Activated naive CD4-positive, alpha-beta T cell treated with anti-CD3 and anti-CD28 coated beads, Interleukin-2, amount 50 U/mL, for 16 hours (primary cell): Measurements from ENCODE around the gene NLGN3.
A peak's percentile ranks its signal among the peaks of the same experiment; 100 is the strongest.

ENCODE experiments used
- DNase-seq: peaks from one replicate; pipeline ENCODE4 v3.0.0-alpha.2; 2020

NLGN3 gene

GRCh38 chrX:71118985-71119535, 25.6 kb upstream of the NLGN3 start:
- no peak for DNase-seq

GRCh38 chrX:71128166-71128833, 16.3 kb upstream of the NLGN3 start:
- no peak for DNase-seq

GRCh38 chrX:71128915-71129765, 15.5 kb upstream of the NLGN3 start:
- DNase-seq = peak; percentile 73

- DNase-seq = no peak
Observed at GRCh38 chrX:71131510-71131909, 13.1 kb upstream of the NLGN3 start.

GRCh38 chrX:71140440-71140839, 4.2 kb upstream of the NLGN3 start:
- DNase-seq = no peak

GRCh38 chrX:71143508-71143907, 1.1 kb upstream of the NLGN3 start:
- DNase-seq = no peak

GRCh38 chrX:71147496-71148277, 3.0 kb downstream of the NLGN3 start:
- no peak for DNase-seq

- DNase-seq = no peak
Observed at GRCh38 chrX:71148278-71148663, 3.6 kb downstream of the NLGN3 start.

- no peak for DNase-seq
Observed at GRCh38 chrX:71151366-71151765, 6.7 kb downstream of the NLGN3 start.

GRCh38 chrX:71154196-71154595, 9.6 kb downstream of the NLGN3 start:
- no peak for DNase-seq

- DNase-seq = no peak
Observed at GRCh38 chrX:71154641-71155040, 10.0 kb downstream of the NLGN3 start.

- DNase-seq = no peak
Observed at GRCh38 chrX:71158603-71159002, 14.0 kb downstream of the NLGN3 start.

- DNase-seq = no peak
Observed at GRCh38 chrX:71159335-71159734, 14.7 kb downstream of the NLGN3 start.

GRCh38 chrX:71160475-71160874, 15.8 kb downstream of the NLGN3 start:
- no peak for DNase-seq

GRCh38 chrX:71162981-71163380, 18.3 kb downstream of the NLGN3 start:
- no peak for DNase-seq

- no peak for DNase-seq
Observed at GRCh38 chrX:71164071-71164470, 19.4 kb downstream of the NLGN3 start.

GRCh38 chrX:71166461-71166860, 21.8 kb downstream of the NLGN3 start:
- DNase-seq = no peak

- no peak for DNase-seq
Observed at GRCh38 chrX:71167031-71167781, 22.6 kb downstream of the NLGN3 start.

- DNase-seq = no peak
Observed at GRCh38 chrX:71168134-71168533, 23.5 kb downstream of the NLGN3 start.

- no peak for DNase-seq
Observed at GRCh38 chrX:71169586-71169985, 24.9 kb downstream of the NLGN3 start.

GRCh38 chrX:71170660-71171059, 26.0 kb downstream of the NLGN3 start:
- DNase-seq = no peak

- no peak for DNase-seq
Observed at GRCh38 chrX:71171110-71171801, 26.6 kb downstream of the NLGN3 start.
